Measurements from ENCODE around the gene GPC1. TPM values are rescaled to one million over a fixed set of nuclear protein-coding genes. Genes with fewer than 3 reads are reported as not detected.

The GPC1 gene
- total and polyA plus RNA-seq, 2 of the 13 experiments (the other 11 are each of a cell fraction or from before 2014, with no cell fraction given) = 4.0 to 5.5 TPM

GRCh38 chr2:240404174-240404852, 31.1 kb upstream of the GPC1 start (continued):
- TF ChIP-seq ZNF18 (CRISPR knock-in tag; IDR thresholded peaks at IDR 0.05; ENCODE audit: insufficient replicate concordance) (no peak), ZNF7 (CRISPR knock-in tag; IDR thresholded peaks at IDR 0.05) (no peak), NFIB (CRISPR knock-in tag; IDR thresholded peaks at IDR 0.05; ENCODE audit: borderline replicate concordance) (no peak), MTF1 (CRISPR knock-in tag; IDR thresholded peaks at IDR 0.05) (no peak)
- TF ChIP-seq, protein P1, sequence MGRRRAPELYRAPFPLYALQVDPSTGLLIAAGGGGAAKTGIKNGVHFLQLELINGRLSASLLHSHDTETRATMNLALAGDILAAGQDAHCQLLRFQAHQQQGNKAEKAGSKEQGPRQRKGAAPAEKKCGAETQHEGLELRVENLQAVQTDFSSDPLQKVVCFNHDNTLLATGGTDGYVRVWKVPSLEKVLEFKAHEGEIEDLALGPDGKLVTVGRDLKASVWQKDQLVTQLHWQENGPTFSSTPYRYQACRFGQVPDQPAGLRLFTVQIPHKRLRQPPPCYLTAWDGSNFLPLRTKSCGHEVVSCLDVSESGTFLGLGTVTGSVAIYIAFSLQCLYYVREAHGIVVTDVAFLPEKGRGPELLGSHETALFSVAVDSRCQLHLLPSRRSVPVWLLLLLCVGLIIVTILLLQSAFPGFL (CRISPR knock-in tag; IDR thresholded peaks at IDR 0.05) = no peak
- TF ChIP-seq, protein P2, sequence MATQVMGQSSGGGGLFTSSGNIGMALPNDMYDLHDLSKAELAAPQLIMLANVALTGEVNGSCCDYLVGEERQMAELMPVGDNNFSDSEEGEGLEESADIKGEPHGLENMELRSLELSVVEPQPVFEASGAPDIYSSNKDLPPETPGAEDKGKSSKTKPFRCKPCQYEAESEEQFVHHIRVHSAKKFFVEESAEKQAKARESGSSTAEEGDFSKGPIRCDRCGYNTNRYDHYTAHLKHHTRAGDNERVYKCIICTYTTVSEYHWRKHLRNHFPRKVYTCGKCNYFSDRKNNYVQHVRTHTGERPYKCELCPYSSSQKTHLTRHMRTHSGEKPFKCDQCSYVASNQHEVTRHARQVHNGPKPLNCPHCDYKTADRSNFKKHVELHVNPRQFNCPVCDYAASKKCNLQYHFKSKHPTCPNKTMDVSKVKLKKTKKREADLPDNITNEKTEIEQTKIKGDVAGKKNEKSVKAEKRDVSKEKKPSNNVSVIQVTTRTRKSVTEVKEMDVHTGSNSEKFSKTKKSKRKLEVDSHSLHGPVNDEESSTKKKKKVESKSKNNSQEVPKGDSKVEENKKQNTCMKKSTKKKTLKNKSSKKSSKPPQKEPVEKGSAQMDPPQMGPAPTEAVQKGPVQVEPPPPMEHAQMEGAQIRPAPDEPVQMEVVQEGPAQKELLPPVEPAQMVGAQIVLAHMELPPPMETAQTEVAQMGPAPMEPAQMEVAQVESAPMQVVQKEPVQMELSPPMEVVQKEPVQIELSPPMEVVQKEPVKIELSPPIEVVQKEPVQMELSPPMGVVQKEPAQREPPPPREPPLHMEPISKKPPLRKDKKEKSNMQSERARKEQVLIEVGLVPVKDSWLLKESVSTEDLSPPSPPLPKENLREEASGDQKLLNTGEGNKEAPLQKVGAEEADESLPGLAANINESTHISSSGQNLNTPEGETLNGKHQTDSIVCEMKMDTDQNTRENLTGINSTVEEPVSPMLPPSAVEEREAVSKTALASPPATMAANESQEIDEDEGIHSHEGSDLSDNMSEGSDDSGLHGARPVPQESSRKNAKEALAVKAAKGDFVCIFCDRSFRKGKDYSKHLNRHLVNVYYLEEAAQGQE (IDR thresholded peaks at IDR 0.05; ENCODE audit: borderline replicate concordance in 1 of 2, low read depth in 1 of 2, low read length in 2 of 2) = no peak
